Measurements from ENCODE around the gene ICAM1. TPM values are rescaled to one million over a fixed set of nuclear protein-coding genes. Genes with fewer than 3 reads are reported as not detected.

Gene ICAM1
- total and polyA plus RNA-seq, 5 experiments from 2014 or later = 1.2 to 3.9 (median 2.0) TPM

- peak overlapping the region in 6 of 10 donors; percentile 1 to 64 (median 12) for H3K27ac Mint-ChIP-seq
- H3K36me3 Mint-ChIP-seq = peaks cover 0 to 70% (median 10%) of the 10 kb centered on the region in 3 donors
- H3K4me3 Mint-ChIP-seq = no peak overlapping the region
- DNase-seq = no peak
- POLR2A ChIA-PET = interaction anchor here (0.5 to 2.6 kb wide), 3 partner anchors 9 to 11 kb away, joined by 4 to 8 read pairs (median 5); partner anchors contain the start of gene RAVER1
- no peaks in the 10 kb centered on the region for H3K9me3 Mint-ChIP-seq
- no peaks in the 10 kb centered on the region for H3K27me3 Mint-ChIP-seq
- H3K4me1 Mint-ChIP-seq = peaks cover 0 to 3% (median under 1%) of the 10 kb centered on the region in 4 donors
- ATAC-seq = no peak
Measured at GRCh38 chr19:10321874-10322835, 51.2 kb downstream of the ICAM1 start.

- no peak for DNase-seq
- no peak for ATAC-seq
- no peaks in the 10 kb centered on the region for H3K9me3 Mint-ChIP-seq
- POLR2A ChIA-PET = interaction anchor here (0.7 to 1.0 kb wide), 2 partner anchors 16 to 192 kb away, joined by 3 to 4 read pairs; no protein-coding TSS in a partner anchor
- H3K4me1 Mint-ChIP-seq = peaks cover 4 to 12% (median 6%) of the 10 kb centered on the region in 4 donors
- H3K27me3 Mint-ChIP-seq = no peaks in the 10 kb centered on the region
- H3K36me3 Mint-ChIP-seq = peaks cover 0 to 69% (median 7%) of the 10 kb centered on the region in 3 donors
- H3K27ac Mint-ChIP-seq = no peak overlapping the region
- peak overlapping the region in 1 of 10 donors; percentile 29 for H3K4me3 Mint-ChIP-seq
Measured at GRCh38 chr19:10325732-10326131, 54.8 kb downstream of the ICAM1 start.

GRCh38 chr19:10327793-10328192 is 56.9 kb downstream of the ICAM1 start:
- POLR2A ChIA-PET = interaction anchor here (0.6 kb wide), 1 partner anchor 282 kb away, joined by 3 read pairs; no protein-coding TSS in a partner anchor
- H3K4me1 Mint-ChIP-seq = peaks cover 3 to 27% (median 18%) of the 10 kb centered on the region in 4 donors
- no peak overlapping the region for H3K27ac Mint-ChIP-seq
- no peaks in the 10 kb centered on the region for H3K27me3 Mint-ChIP-seq
- DNase-seq = no peak
- no peak for ATAC-seq
- H3K36me3 Mint-ChIP-seq = peaks cover 0 to 66% (median 5%) of the 10 kb centered on the region in 3 donors
- no peaks in the 10 kb centered on the region for H3K9me3 Mint-ChIP-seq
- no peak overlapping the region for H3K4me3 Mint-ChIP-seq

GRCh38 chr19:10328558-10329429 is 57.9 kb downstream of the ICAM1 start:
- POLR2A ChIA-PET = no interaction called here
- DNase-seq = no peak
- Mint-ChIP-seq H3K27ac (peak overlapping the region in 1 of 10 donors; percentile 34), H3K4me3 (no peak overlapping the region), H3K27me3 (no peaks in the 10 kb centered on the region), H3K9me3 (no peaks in the 10 kb centered on the region), H3K4me1 (peaks cover 8 to 34% (median 27%) of the 10 kb centered on the region in 4 donors), H3K36me3 (peaks cover 0 to 62% (median 9%) of the 10 kb centered on the region in 3 donors)
- ATAC-seq = no peak

GRCh38 chr19:10329555-10329954 is 58.6 kb downstream of the ICAM1 start:
- Mint-ChIP-seq H3K27me3 (no peaks in the 10 kb centered on the region), H3K4me3 (no peak overlapping the region), H3K36me3 (peaks cover 0 to 57% (median 7%) of the 10 kb centered on the region in 3 donors), H3K4me1 (peaks cover 8 to 39% (median 34%) of the 10 kb centered on the region in 4 donors), H3K9me3 (no peaks in the 10 kb centered on the region), H3K27ac (peak overlapping the region in 1 of 10 donors; percentile 41)
- no peak for ATAC-seq
- POLR2A ChIA-PET = interaction anchor here (1.6 to 1.8 kb wide), 2 partner anchors 49 to 59 kb away, joined by 5 to 6 read pairs; partner anchors contain the start of gene ICAM1
- DNase-seq = no peak

GRCh38 chr19:10332158-10332964 is 61.4 kb downstream of the ICAM1 start:
- Mint-ChIP-seq H3K4me3 (peak overlapping the region; percentile 93 to 97 (median 96)), H3K4me1 (peaks cover 8 to 56% (median 40%) of the 10 kb centered on the region in 4 donors), H3K27me3 (no peaks in the 10 kb centered on the region), H3K9me3 (no peaks in the 10 kb centered on the region), H3K27ac (peak overlapping the region; percentile 84 to 97 (median 96)), H3K36me3 (peaks cover 0 to 49% (median 7%) of the 10 kb centered on the region in 3 donors)
- DNase-seq (no peak), ATAC-seq (no peak)
- POLR2A ChIA-PET = interaction anchor here (0.7 to 2.6 kb wide), 11 partner anchors 9 to 189 kb away, joined by 3 to 13 read pairs (median 6); partner anchors contain the start of genes CDC37, ICAM1 and TYK2

GRCh38 chr19:10332965-10333757 is 62.2 kb downstream of the ICAM1 start, which contains the start of gene RAVER1:
TSS of gene RAVER1 (minus strand) at chr19:10333529. CDS start at chr19:10333507, 22 bp downstream.
- DNase-seq = peak; percentile 95 to 99 (median 98)
- H3K27ac Mint-ChIP-seq = peak within 1 kb of the TSS; percentile 84 to 97 (median 96)
- H3K4me3 Mint-ChIP-seq = peak within 1 kb of the TSS; percentile 93 to 97 (median 96)
- peaks cover 0 to 42% (median 7%) of the 10 kb centered on the region in 3 donors for H3K36me3 Mint-ChIP-seq
- H3K9me3 Mint-ChIP-seq = no peaks in the 10 kb centered on the region
- peak; percentile 93 to 95 for ATAC-seq
- POLR2A ChIA-PET = interaction anchor here (0.5 to 2.6 kb wide), 18 partner anchors 10 to 627 kb away, joined by 3 to 13 read pairs (median 5); partner anchors contain the start of genes CDC37, ICAM1 and TYK2
- H3K27me3 Mint-ChIP-seq = no peaks in the 10 kb centered on the region
- peaks cover 8 to 60% (median 43%) of the 10 kb centered on the region in 4 donors for H3K4me1 Mint-ChIP-seq

GRCh38 chr19:10333758-10334587 is 63.1 kb downstream of the ICAM1 start:
- peak overlapping the region; percentile 93 to 97 (median 96) for H3K4me3 Mint-ChIP-seq
- H3K27ac Mint-ChIP-seq = peak overlapping the region; percentile 84 to 97 (median 96)
- DNase-seq = no peak
- no peaks in the 10 kb centered on the region for H3K9me3 Mint-ChIP-seq
- no peaks in the 10 kb centered on the region for H3K27me3 Mint-ChIP-seq
- POLR2A ChIA-PET = interaction anchor here (0.5 to 2.6 kb wide), 15 partner anchors 10 to 628 kb away, joined by 3 to 13 read pairs (median 5); partner anchors contain the start of genes CDC37, ICAM1 and TYK2
- peaks cover 14 to 68% (median 51%) of the 10 kb centered on the region in 4 donors for H3K4me1 Mint-ChIP-seq
- H3K36me3 Mint-ChIP-seq = peaks cover 0 to 42% (median 5%) of the 10 kb centered on the region in 3 donors
- ATAC-seq = peak in 1 of 2 donors; percentile 1

- ATAC-seq = no peak
- POLR2A ChIA-PET = interaction anchor here (0.6 to 2.6 kb wide), 6 partner anchors 9 to 1236 kb away, joined by 3 to 13 read pairs (median 5); partner anchors contain the start of gene TYK2
Measured at GRCh38 chr19:10334588-10335351, 63.9 kb downstream of the ICAM1 start.

More at GRCh38 chr19:10334588-10335351, 63.9 kb downstream of the ICAM1 start:
- Mint-ChIP-seq H3K27ac (peak overlapping the region in 6 of 10 donors; percentile 20 to 96 (median 50)), H3K4me3 (peak overlapping the region in 6 of 10 donors; percentile 9 to 96 (median 34)), H3K36me3 (peaks cover 0 to 36% (median 5%) of the 10 kb centered on the region in 3 donors), H3K4me1 (peaks cover 14 to 72% (median 58%) of the 10 kb centered on the region in 4 donors), H3K27me3 (no peaks in the 10 kb centered on the region), H3K9me3 (no peaks in the 10 kb centered on the region)
- DNase-seq = peak in 3 of 10 donors; percentile 17 to 25 (median 24)

Measured in naive thymus-derived CD8-positive, alpha-beta T cell (primary cell).